ENCODE measurements around the gene DPP4. TPM values are rescaled to one million over a fixed set of nuclear protein-coding genes. Genes with fewer than 3 reads are reported as not detected.

DPP4 gene
- total RNA-seq, 2 donors from 2014 or later: 25.5 to 40.5 TPM

GRCh38 chr2:162058973-162059668 is 14.9 kb downstream of the DPP4 start:
- TF ChIP-seq CTCF (IDR thresholded peaks at IDR 0.05): no peak
- no peaks in the 10 kb centered on the region for H3K36me3 ChIP-seq
- no peak overlapping the region for H3K9ac ChIP-seq (ENCODE audit: low read depth in 2 of 2, low read length in 2 of 2)
- H3K27me3 ChIP-seq: no peaks in the 10 kb centered on the region
- intact Hi-C loops (cut with DNase I): no loop called here
- H3K4me1 ChIP-seq: no peaks in the 10 kb centered on the region
- H3K4me3 ChIP-seq: no peak overlapping the region
- H3K9me3 ChIP-seq: no peaks in the 10 kb centered on the region
- DNase-seq: no peak
- no peak overlapping the region for H3K27ac ChIP-seq

GRCh38 chr2:162057426-162057825 is 16.6 kb downstream of the DPP4 start:
- H3K27me3 ChIP-seq: no peaks in the 10 kb centered on the region
- TF ChIP-seq CTCF (IDR thresholded peaks at IDR 0.05): no peak
- no peaks in the 10 kb centered on the region for H3K36me3 ChIP-seq
- H3K27ac ChIP-seq: no peak overlapping the region
- H3K9me3 ChIP-seq: no peaks in the 10 kb centered on the region
- intact Hi-C loops (cut with DNase I): no loop called here
- no peaks in the 10 kb centered on the region for H3K4me1 ChIP-seq
- no peak overlapping the region for H3K9ac ChIP-seq (ENCODE audit: low read depth in 2 of 2, low read length in 2 of 2)
- no peak for DNase-seq
- no peak overlapping the region for H3K4me3 ChIP-seq

- intact Hi-C loops (cut with DNase I): no loop called here
- H3K4me3 ChIP-seq: no peak overlapping the region
- H3K9me3 ChIP-seq: no peaks in the 10 kb centered on the region
- H3K4me1 ChIP-seq: no peaks in the 10 kb centered on the region
- no peak overlapping the region for H3K9ac ChIP-seq (ENCODE audit: low read depth in 2 of 2, low read length in 2 of 2)
- DNase-seq: no peak
- no peaks in the 10 kb centered on the region for H3K27me3 ChIP-seq
- H3K27ac ChIP-seq: no peak overlapping the region
- no peak for TF ChIP-seq CTCF (IDR thresholded peaks at IDR 0.05)
- H3K36me3 ChIP-seq: no peaks in the 10 kb centered on the region
These were observed 17.1 kb downstream of the DPP4 start for GRCh38 chr2:162056796-162057399.

- DNase-seq: no peak
- no peak overlapping the region for H3K9ac ChIP-seq (ENCODE audit: low read depth in 2 of 2, low read length in 2 of 2)
- no peaks in the 10 kb centered on the region for H3K9me3 ChIP-seq
- no peaks in the 10 kb centered on the region for H3K4me1 ChIP-seq
- H3K36me3 ChIP-seq: no peaks in the 10 kb centered on the region
- no peak overlapping the region for H3K27ac ChIP-seq
- no peak for TF ChIP-seq CTCF (IDR thresholded peaks at IDR 0.05)
- no peak overlapping the region for H3K4me3 ChIP-seq
- no peaks in the 10 kb centered on the region for H3K27me3 ChIP-seq
- intact Hi-C loops (cut with DNase I): no loop called here
These were observed 20.2 kb downstream of the DPP4 start for GRCh38 chr2:162053808-162054155.

- no peak for DNase-seq
- Histone ChIP-seq H3K9me3 (no peaks in the 10 kb centered on the region), H3K9ac (ENCODE audit: low read depth in 2 of 2, low read length in 2 of 2) (no peak overlapping the region), H3K36me3 (no peaks in the 10 kb centered on the region), H3K4me1 (no peaks in the 10 kb centered on the region), H3K27ac (no peak overlapping the region), H3K27me3 (no peaks in the 10 kb centered on the region), H3K4me3 (no peak overlapping the region)
- no peak for TF ChIP-seq CTCF (IDR thresholded peaks at IDR 0.05)
- intact Hi-C loops (cut with DNase I): no loop called here
These were observed 20.8 kb downstream of the DPP4 start for GRCh38 chr2:162053066-162053807.
